Parietal lobe (tissue), 2 donors: Measurements from ENCODE around the gene HSPE1. TPM values are rescaled to one million over a fixed set of nuclear protein-coding genes. Genes with fewer than 3 reads are reported as not detected.

Experiments used
- small RNA-seq: library from RNA; depleted of rRNA; stranded (forward); fragments of <200 nt; gene quantifications from one replicate; pipeline ENCODE3, GENCODE V24; 2014; ENCODE audit warnings: low replicate concordance
- total RNA-seq: library from RNA; depleted of rRNA; stranded (reverse); fragments of >200 nt; gene quantifications from one replicate; pipeline ENCODE4 v1.2.3, GENCODE V29; 2014

The HSPE1 gene
- 53.5 TPM for total RNA-seq

GRCh38 chr2:197499594-197500502, at the start of gene HSPE1, which contains the start of gene HSPD1:
Gene HSPE1, plus strand, starts transcription at chr2:197500379. Its CDS starts 58 bp downstream, at chr2:197500437.
Gene HSPD1, minus strand, starts transcription at chr2:197499840. Its CDS starts 992 bp downstream, at chr2:197498848.

GRCh38 chr2:197453123-197453913, 46.9 kb upstream of the HSPE1 start, which contains the start of gene COQ10B:
Gene COQ10B, plus strand, starts transcription at chr2:197453552. Its CDS starts 9 bp downstream, at chr2:197453561.

GRCh38 chr2:197515739-197516392, 15.7 kb downstream of the HSPE1 start, which contains the start of gene MOB4:
Gene MOB4, plus strand, starts transcription at chr2:197516066. Its CDS starts 21 bp downstream, at chr2:197516087.

Small RNAs within 50 kb of the gene (small RNA-seq; reads per million reads assigned to genes)
- not detected for gene AC020550.1

Other genes with a start within 250 kb of the HSPE1 start
- 226 TPM for gene ANKRD44, start 189.6 kb upstream of the HSPE1 start, total RNA-seq
- gene SF3B1, start 65.4 kb upstream of the HSPE1 start, total RNA-seq, result 428 TPM
- gene COQ10B, start 46.8 kb upstream of the HSPE1 start, total RNA-seq, result 19.1 TPM
- 208 TPM for gene HSPD1, start 539 bp upstream of the HSPE1 start, total RNA-seq
- gene MOB4, start 15.7 kb downstream of the HSPE1 start, total RNA-seq, result 70.7 TPM
- gene RFTN2, start 175.2 kb downstream of the HSPE1 start, total RNA-seq, result 26.0 TPM
- 14.1 TPM for gene MARS2, start 205.0 kb downstream of the HSPE1 start, total RNA-seq